Endothelial cell of umbilical vein (primary cell): Measurements from ENCODE around the gene SNUPN. TPM values are rescaled to one million over a fixed set of nuclear protein-coding genes. Genes with fewer than 3 reads are reported as not detected.

Source experiments
- BruUV-seq: library from RNA; stranded (reverse); fragments of 400-500 nt; replicated peaks from 2 replicates; lab custom pipeline; 2021; lab: Mats Ljungman, UMichigan
- CTCF ChIA-PET: fragments of 300-600, 350-600 bp; sonication (Branson Sonifier 250); formaldehyde crosslinking; loops from one replicate; lab custom pipeline; 2021; ENCODE audit warnings: antibody characterized with exemption, inconsistent platforms; lab: Charles Lee
- POLR2A ChIA-PET: fragments of 300-600, 350-600 bp; sonication (Branson Sonifier 250); formaldehyde crosslinking; loops from one replicate; lab custom pipeline; 2021; ENCODE audit warnings: antibody characterized with exemption, inconsistent platforms; lab: Charles Lee
- DNase-seq: peaks from one replicate; pipeline ENCODE4 v3.0.0-alpha.2; 2011; ENCODE audit warnings: low read depth, low spot score
- FAIRE-seq: peaks from 2 replicates; lab custom pipeline; 2011; peaks lifted over from hg19 to GRCh38; lab: Jason Lieb, UNC
- H2AFZ ChIP-seq: 2 replicates; pipeline ENCODE4 v1.6.0; 2012; ENCODE audit warnings: low read depth, low read length, control low read depth, inconsistent platforms
- H3K27ac ChIP-seq: 2 replicates; pipeline ENCODE4 v1.5.1; 2011; ENCODE audit warnings: low read depth, mild to moderate bottlenecking, control low read depth, low read length, moderate library complexity; ENCODE audit not compliant: insufficient read depth
- H3K27me3 ChIP-seq, 2 experiments: 2 replicates each; pipeline versions ENCODE4 v1.6.0 to v1.6.1; 2011; ENCODE audit warnings: low read length in 2 of 2, mixed read lengths in 1 of 2; ENCODE audit not compliant: control insufficient read depth in 2 of 2, insufficient read depth in 2 of 2
- H3K36me3 ChIP-seq, 2 experiments: 2 replicates in 1 of 2; 3 replicates in 1 of 2; pipeline ENCODE4 v1.5.1; 2011; ENCODE audit warnings: low read length in 2 of 2, mild to moderate bottlenecking in 1 of 2, moderate library complexity in 1 of 2; ENCODE audit not compliant: control insufficient read depth in 2 of 2, insufficient read depth in 2 of 2; ENCODE audit errors: extremely low read depth in 1 of 2
- H3K4me1 ChIP-seq: 3 replicates; pipeline ENCODE4 v1.5.1; 2011; ENCODE audit warnings: mild to moderate bottlenecking, low read length; ENCODE audit not compliant: control insufficient read depth, insufficient read depth; ENCODE audit errors: extremely low read depth
- H3K4me2 ChIP-seq: 2 replicates; pipeline ENCODE4 v1.6.1; 2011; ENCODE audit warnings: low read length, control low read depth, mixed read lengths; ENCODE audit not compliant: insufficient read depth
- H3K4me3 ChIP-seq, 3 experiments: fragments of 200-600 bp in 1 of 3; sonication (generic), shearing (Covaris generic) in 1 of 3; replicated peaks in 1 of 3; 2 replicates each; pipeline ENCODE4 v1.5.1; 2011 to 2016; ENCODE audit warnings: control low read depth in 3 of 3, low read length in 3 of 3, mild to moderate bottlenecking in 2 of 3, inconsistent platforms in 1 of 3, low read depth in 1 of 3, moderate library complexity in 1 of 3; ENCODE audit not compliant: insufficient read depth in 1 of 3
- H3K79me2 ChIP-seq: 2 replicates; pipeline ENCODE4 v1.6.0; 2012; ENCODE audit warnings: low read length, inconsistent platforms; ENCODE audit not compliant: control insufficient read depth, insufficient read depth
- H3K9ac ChIP-seq: replicated peaks from 2 replicates; pipeline ENCODE3; 2011; ENCODE audit warnings: low read length, control low read depth; ENCODE audit not compliant: insufficient read depth; ENCODE audit errors: extremely low read depth
- H3K9me1 ChIP-seq: replicated peaks from 3 replicates; pipeline ENCODE4 v1.6.0; 2011; ENCODE audit warnings: mild to moderate bottlenecking, low read length; ENCODE audit not compliant: control insufficient read depth, insufficient read depth; ENCODE audit errors: extremely low read depth
- H3K9me3 ChIP-seq: replicated peaks from 2 replicates; pipeline ENCODE4 v1.5.1; 2012; ENCODE audit warnings: low read length, inconsistent platforms; ENCODE audit not compliant: control insufficient read depth, insufficient read depth
- H4K20me1 ChIP-seq: replicated peaks from 2 replicates; pipeline ENCODE3; 2011; ENCODE audit warnings: mild to moderate bottlenecking, low read length; ENCODE audit not compliant: control insufficient read depth, insufficient read depth; ENCODE audit errors: extremely low read depth
- MYC ChIP-seq: IDR thresholded peaks from one replicate; pipeline ENCODE4 v1.6.1; 2011; ENCODE audit warnings: mild to moderate bottlenecking, low read depth, low read length
- POLR2A ChIP-seq: IDR thresholded peaks from 2 replicates; pipeline ENCODE4 v1.6.1; 2012; ENCODE audit warnings: low read depth, mild to moderate bottlenecking, control low read depth, low read length
- POLR2AphosphoS5 ChIP-seq: IDR thresholded peaks from 2 replicates; pipeline ENCODE4 v1.6.1; 2012; ENCODE audit warnings: low read depth, mild to moderate bottlenecking, control low read depth, low read length, moderate library complexity; ENCODE audit not compliant: insufficient read depth
- dilution Hi-C: fragments of 300-500 bp; cut with MboI; formaldehyde crosslinking; loops from one replicate; pipeline ENCODE4 v1.15.0; 2019; ENCODE audit warnings: low sequenced_read_pairs; ENCODE audit not compliant: extremely low pct_ligation_motif_present
- intact Hi-C: fragments of 100-400 bp; cut with micrococcal nuclease; formaldehyde crosslinking; loops from one replicate; pipeline ENCODE4 v1.10.0; 2022
- polyA plus RNA-seq, 4 experiments: library from polyadenylated mRNA; depleted of rRNA in 3 of 4; stranded (reverse) in 3 of 4; unstranded in 1 of 4; fragments of >200 nt; gene quantifications; 2 replicates each; pipeline versions ENCODE4 v1.2.1 to v1.2.3, GENCODE V29; 2011 to 2012; ENCODE audit warnings: missing spikeins in 1 of 4
- total RNA-seq: library from RNA; stranded (reverse); gene quantifications from 2 replicates; pipeline ENCODE4 v1.2.3, GENCODE V29; 2021

SNUPN gene
- total and polyA plus RNA-seq, 2 donors (not counting 3 experiments of a cell fraction or from before 2014, with no cell fraction given), result 13.2 to 25.1 TPM

DNA sequence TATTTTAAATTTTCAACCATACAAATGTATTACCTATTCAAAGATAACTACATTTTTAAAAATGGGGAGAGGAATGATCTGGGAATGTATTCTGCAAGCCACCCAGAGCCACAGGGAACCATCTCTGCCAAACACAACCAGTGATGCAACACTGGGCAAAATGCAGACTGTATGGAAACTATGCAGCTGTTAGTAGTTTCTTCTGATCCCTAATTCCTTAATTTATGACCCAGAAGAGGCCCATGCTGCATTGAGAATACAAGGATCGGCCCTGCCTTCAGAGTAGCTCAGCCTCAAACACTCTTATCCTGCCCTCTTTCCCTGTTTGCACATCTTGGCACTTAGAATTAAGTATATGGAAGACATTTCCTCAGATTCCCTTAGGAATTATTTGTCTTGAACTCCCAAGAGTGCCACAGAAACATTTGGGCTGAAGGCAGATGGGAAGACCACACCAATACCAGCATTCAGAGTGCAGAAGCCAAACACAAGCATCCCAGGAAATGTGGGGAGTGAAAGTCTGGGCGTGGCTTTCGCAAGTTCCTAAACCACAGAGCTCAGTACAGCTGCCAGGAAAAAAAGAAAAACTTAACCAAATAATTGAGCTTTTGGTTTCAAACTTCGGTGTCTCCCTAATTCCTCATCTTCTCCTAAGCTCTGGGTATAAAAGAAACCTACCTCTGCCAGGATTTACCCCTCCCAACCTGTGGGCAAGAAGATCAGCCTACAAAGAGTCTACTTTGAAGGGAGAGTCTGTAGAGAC lies 5.3 kb downstream of the SNUPN start:
- DNase-seq, result no peak
- H4K20me1 ChIP-seq, result no peaks in the 10 kb centered on the region
- CTCF ChIA-PET, result interaction anchor here (0.6 to 2.2 kb wide), 26 partner anchors 10 to 252 kb away, joined by 3 to 32 read pairs (median 4); partner anchors contain the start of genes IMP3, PTPN9 and SNX33

DNA sequence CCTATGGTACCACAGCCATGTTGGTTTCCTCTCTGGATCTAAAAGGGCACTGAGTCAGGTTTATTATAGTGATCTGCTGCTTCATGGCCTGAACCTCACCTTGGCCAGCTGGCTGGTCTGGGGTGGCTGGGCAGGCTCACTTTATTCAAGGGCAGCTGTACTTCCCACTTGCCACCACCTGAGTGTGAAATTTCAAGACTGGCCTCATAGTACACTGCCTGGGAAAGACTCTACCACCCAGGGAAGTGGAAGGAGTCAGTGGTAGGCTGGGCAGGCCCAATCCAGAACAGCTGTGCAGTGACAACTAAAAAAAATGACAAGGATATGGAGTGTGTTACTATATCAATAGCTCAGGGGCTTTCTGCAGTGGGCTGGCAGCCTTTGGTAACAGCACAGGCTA lies 8.8 kb downstream of the SNUPN start:
- ChIA-PET POLR2A (no interaction called here), CTCF (interaction anchor here (0.8 to 1.8 kb wide), 2 partner anchors 19 to 67 kb away, joined by 3 to 5 read pairs; no protein-coding TSS in a partner anchor)
- no peak for DNase-seq
- Histone ChIP-seq H4K20me1 (no peaks in the 10 kb centered on the region), H3K9me3 (no peaks in the 10 kb centered on the region), H3K79me2 (no peaks in the 10 kb centered on the region), H3K4me2 (no peak overlapping the region), H3K9me1 (no peaks in the 10 kb centered on the region), H3K4me1 (peaks cover 18% of the 10 kb centered on the region), H3K4me3 (no peak overlapping the region), H2AFZ (no peak overlapping the region), H3K27ac (no peak overlapping the region), H3K27me3 (no peaks in the 10 kb centered on the region), H3K36me3 (peaks cover 5 to 16% of the 10 kb centered on the region in 2 experiments), H3K9ac (no peak overlapping the region)
- FAIRE-seq, result no peak
- TF ChIP-seq POLR2A (no peak), POLR2AphosphoS5 (no peak)
- dilution Hi-C loops, result no loop called here
- intact Hi-C loops, result no loop called here
- no TSS peak for BruUV-seq

More for the DNA sequence above, 5.3 kb downstream of the SNUPN start:
- peak overlapping the region; percentile 78 for H3K4me2 ChIP-seq
- FAIRE-seq, result no peak
- no peaks in the 10 kb centered on the region for H3K9me3 ChIP-seq
- dilution Hi-C loops, result no loop called here
- peak overlapping the region; percentile 87 for H3K27ac ChIP-seq
- H3K9me1 ChIP-seq, result no peaks in the 10 kb centered on the region
- peaks cover 5 to 12% of the 10 kb centered on the region in 2 experiments for H3K36me3 ChIP-seq
- H2AFZ ChIP-seq, result peak overlapping the region; percentile 71
- H3K4me1 ChIP-seq, result peaks cover 18% of the 10 kb centered on the region
- H3K27me3 ChIP-seq, result no peaks in the 10 kb centered on the region
- H3K79me2 ChIP-seq, result no peaks in the 10 kb centered on the region
- peak overlapping the region; percentile 74 for H3K9ac ChIP-seq
- BruUV-seq, result no TSS peak
- peak overlapping the region in 1 of 3 experiments; percentile 50 for H3K4me3 ChIP-seq
- TF ChIP-seq POLR2AphosphoS5 (peak; percentile 1), MYC (no peak)
- POLR2A ChIA-PET, result interaction anchor here (0.7 to 1.1 kb wide), 3 partner anchors 20 to 66 kb away, joined by 3 to 6 read pairs (median 3); partner anchors contain the start of gene IMP3
- intact Hi-C loops, result loop anchor here (1.0 kb wide), 1 partner anchor 18 kb away; no protein-coding TSS in a partner anchor
